ENCODE data around the gene WHRN. TPM values are rescaled to one million over a fixed set of nuclear protein-coding genes. Genes with fewer than 3 reads are reported as not detected.

Gene WHRN
- polyA plus RNA-seq, 1 donor from 2014 or later, result 2.5 TPM

- Histone ChIP-seq H2AFZ (ENCODE audit: low read depth, low read length) (no peak overlapping the region), H3K9ac (ENCODE audit: low read length) (no peak overlapping the region), H3K4me2 (ENCODE audit: low read length) (no peak overlapping the region), H3K36me3 (ENCODE audit: insufficient read depth, low read length) (no peaks in the 10 kb centered on the region), H3K79me2 (replicated peaks; ENCODE audit: insufficient read depth, low read length) (no peaks in the 10 kb centered on the region), H4K20me1 (ENCODE audit: insufficient read depth) (no peaks in the 10 kb centered on the region), H3K9me2 (ENCODE audit: insufficient read depth, low read length) (no peaks in the 10 kb centered on the region), H3K27ac (ENCODE audit: low read length) (no peak overlapping the region), H3K4me3 (ENCODE audit: low read length) (no peak overlapping the region), H3K27me3 (ENCODE audit: insufficient read depth, low read depth, low read length) (no peaks in the 10 kb centered on the region), H3F3A (ENCODE audit: insufficient read depth, low read length, poor library complexity, severe bottlenecking) (no peaks in the 10 kb centered on the region), H3K9me3 (ENCODE audit: low read length) (no peaks in the 10 kb centered on the region)
- TF ChIP-seq EP300 (conservative IDR thresholded peaks at IDR 0.05; ENCODE audit: poor library complexity, severe bottlenecking), result no peak
- TF ChIP-seq RAD21 (conservative IDR thresholded peaks at IDR 0.05), result no peak
- TF ChIP-seq TAF1 (IDR thresholded peaks at IDR 0.05; ENCODE audit: low read depth), result no peak
- TF ChIP-seq REST (IDR thresholded peaks at IDR 0.05; ENCODE audit: borderline replicate concordance), result no peak
- TF ChIP-seq POLR2AphosphoS5 (IDR thresholded peaks at IDR 0.05), result no peak
- no peak for TF ChIP-seq MXI1 (conservative IDR thresholded peaks at IDR 0.05; ENCODE audit: poor library complexity, severe bottlenecking)
- TF ChIP-seq, protein P1, sequence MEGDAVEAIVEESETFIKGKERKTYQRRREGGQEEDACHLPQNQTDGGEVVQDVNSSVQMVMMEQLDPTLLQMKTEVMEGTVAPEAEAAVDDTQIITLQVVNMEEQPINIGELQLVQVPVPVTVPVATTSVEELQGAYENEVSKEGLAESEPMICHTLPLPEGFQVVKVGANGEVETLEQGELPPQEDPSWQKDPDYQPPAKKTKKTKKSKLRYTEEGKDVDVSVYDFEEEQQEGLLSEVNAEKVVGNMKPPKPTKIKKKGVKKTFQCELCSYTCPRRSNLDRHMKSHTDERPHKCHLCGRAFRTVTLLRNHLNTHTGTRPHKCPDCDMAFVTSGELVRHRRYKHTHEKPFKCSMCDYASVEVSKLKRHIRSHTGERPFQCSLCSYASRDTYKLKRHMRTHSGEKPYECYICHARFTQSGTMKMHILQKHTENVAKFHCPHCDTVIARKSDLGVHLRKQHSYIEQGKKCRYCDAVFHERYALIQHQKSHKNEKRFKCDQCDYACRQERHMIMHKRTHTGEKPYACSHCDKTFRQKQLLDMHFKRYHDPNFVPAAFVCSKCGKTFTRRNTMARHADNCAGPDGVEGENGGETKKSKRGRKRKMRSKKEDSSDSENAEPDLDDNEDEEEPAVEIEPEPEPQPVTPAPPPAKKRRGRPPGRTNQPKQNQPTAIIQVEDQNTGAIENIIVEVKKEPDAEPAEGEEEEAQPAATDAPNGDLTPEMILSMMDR (IDR thresholded peaks at IDR 0.05; ENCODE audit: poor library complexity, severe bottlenecking), result no peak
- no peak for TF ChIP-seq EZH2 (IDR thresholded peaks at IDR 0.05; ENCODE audit: borderline replicate concordance, insufficient read depth, low read length, poor library complexity, severe bottlenecking)
- TF ChIP-seq SMC3 (conservative IDR thresholded peaks at IDR 0.05; ENCODE audit: poor library complexity), result no peak
Measured at GRCh38 chr9:114552706-114553105, 47.4 kb upstream of the WHRN start.

- Histone ChIP-seq H3K9me2 (ENCODE audit: insufficient read depth, low read length) (no peaks in the 10 kb centered on the region), H4K20me1 (ENCODE audit: insufficient read depth) (no peaks in the 10 kb centered on the region), H3K36me3 (ENCODE audit: insufficient read depth, low read length) (no peaks in the 10 kb centered on the region), H3K4me3 (ENCODE audit: low read length) (no peak overlapping the region), H3F3A (ENCODE audit: insufficient read depth, low read length, poor library complexity, severe bottlenecking) (no peaks in the 10 kb centered on the region), H3K9me3 (ENCODE audit: low read length) (no peaks in the 10 kb centered on the region), H3K4me2 (ENCODE audit: low read length) (no peak overlapping the region), H3K79me2 (replicated peaks; ENCODE audit: insufficient read depth, low read length) (no peaks in the 10 kb centered on the region), H2AFZ (ENCODE audit: low read depth, low read length) (no peak overlapping the region), H3K9ac (ENCODE audit: low read length) (no peak overlapping the region), H3K27me3 (ENCODE audit: insufficient read depth, low read depth, low read length) (no peaks in the 10 kb centered on the region), H3K27ac (ENCODE audit: low read length) (no peak overlapping the region)
- TF ChIP-seq RAD21 (conservative IDR thresholded peaks at IDR 0.05), result no peak
- no peak for TF ChIP-seq EZH2 (IDR thresholded peaks at IDR 0.05; ENCODE audit: borderline replicate concordance, insufficient read depth, low read length, poor library complexity, severe bottlenecking)
- TF ChIP-seq SMC3 (conservative IDR thresholded peaks at IDR 0.05; ENCODE audit: poor library complexity), result no peak
- TF ChIP-seq REST (IDR thresholded peaks at IDR 0.05; ENCODE audit: borderline replicate concordance), result no peak
- TF ChIP-seq POLR2AphosphoS5 (IDR thresholded peaks at IDR 0.05), result no peak
- TF ChIP-seq, protein P1 (IDR thresholded peaks at IDR 0.05; ENCODE audit: poor library complexity, severe bottlenecking), result no peak
- no peak for TF ChIP-seq TAF1 (IDR thresholded peaks at IDR 0.05; ENCODE audit: low read depth)
- TF ChIP-seq MXI1 (conservative IDR thresholded peaks at IDR 0.05; ENCODE audit: poor library complexity, severe bottlenecking), result no peak
- TF ChIP-seq EP300 (conservative IDR thresholded peaks at IDR 0.05; ENCODE audit: poor library complexity, severe bottlenecking), result no peak
Measured at GRCh38 chr9:114551750-114552685, 46.7 kb upstream of the WHRN start.

All from neural cell (in vitro differentiated cells).